ENCODE results near the gene ZNF672.
A peak's percentile ranks its signal among the peaks of the same experiment; 100 is the strongest.

DNA sequence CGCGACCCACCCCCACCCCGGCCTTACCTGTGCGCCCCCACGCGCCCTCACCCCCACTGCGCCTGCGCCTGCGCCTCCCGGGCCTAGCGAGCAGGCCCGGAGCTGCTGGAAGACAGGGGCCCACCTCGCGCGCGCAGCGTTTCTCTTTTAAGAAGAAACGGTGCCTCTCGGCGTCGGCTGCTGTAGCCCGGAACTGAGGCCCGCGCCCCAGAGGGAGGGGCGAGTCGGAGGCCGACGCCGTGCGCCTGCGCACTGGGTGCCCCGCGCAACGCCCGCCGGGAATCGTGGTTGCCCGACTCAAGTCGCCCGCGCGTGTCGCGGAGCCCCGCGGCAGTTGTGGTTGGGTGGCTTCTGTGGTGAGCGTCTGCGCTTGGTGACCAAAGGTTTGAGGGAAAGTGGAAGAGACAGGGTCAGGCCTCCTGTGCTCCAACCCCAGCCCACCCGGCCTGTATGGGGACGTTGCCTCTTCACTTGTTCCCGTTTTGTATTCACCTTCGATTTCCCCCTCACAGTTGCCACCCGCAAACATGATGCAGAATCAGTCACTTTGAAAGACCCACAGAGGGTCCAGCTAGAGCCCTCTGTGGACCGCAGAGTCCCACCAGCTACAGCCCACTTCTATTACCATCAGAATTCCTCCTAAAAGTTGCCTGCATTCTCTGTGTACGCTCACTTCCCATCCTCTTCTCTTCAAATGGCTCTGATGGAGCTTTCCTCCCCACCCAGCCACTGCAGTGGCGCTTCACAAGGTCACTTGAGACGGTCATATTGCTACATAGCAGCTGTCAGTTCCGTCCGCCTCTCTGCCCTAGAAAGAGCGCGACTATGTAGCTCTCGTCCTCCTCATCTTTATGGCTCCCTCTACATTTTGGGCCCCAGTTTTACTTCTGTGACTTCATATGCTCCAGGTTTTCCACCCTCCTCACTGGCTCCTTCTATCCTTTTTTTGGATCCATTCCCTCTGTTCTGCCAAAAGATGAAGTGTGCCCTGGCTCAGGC is 21.2 kb downstream of the ZNF672 start, which contains the start of gene ZNF692:
- TF ChIP-seq, protein P1, sequence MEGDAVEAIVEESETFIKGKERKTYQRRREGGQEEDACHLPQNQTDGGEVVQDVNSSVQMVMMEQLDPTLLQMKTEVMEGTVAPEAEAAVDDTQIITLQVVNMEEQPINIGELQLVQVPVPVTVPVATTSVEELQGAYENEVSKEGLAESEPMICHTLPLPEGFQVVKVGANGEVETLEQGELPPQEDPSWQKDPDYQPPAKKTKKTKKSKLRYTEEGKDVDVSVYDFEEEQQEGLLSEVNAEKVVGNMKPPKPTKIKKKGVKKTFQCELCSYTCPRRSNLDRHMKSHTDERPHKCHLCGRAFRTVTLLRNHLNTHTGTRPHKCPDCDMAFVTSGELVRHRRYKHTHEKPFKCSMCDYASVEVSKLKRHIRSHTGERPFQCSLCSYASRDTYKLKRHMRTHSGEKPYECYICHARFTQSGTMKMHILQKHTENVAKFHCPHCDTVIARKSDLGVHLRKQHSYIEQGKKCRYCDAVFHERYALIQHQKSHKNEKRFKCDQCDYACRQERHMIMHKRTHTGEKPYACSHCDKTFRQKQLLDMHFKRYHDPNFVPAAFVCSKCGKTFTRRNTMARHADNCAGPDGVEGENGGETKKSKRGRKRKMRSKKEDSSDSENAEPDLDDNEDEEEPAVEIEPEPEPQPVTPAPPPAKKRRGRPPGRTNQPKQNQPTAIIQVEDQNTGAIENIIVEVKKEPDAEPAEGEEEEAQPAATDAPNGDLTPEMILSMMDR (IDR thresholded peaks at IDR 0.05; ENCODE audit: low read depth, low read length, poor library complexity, severe bottlenecking) = peak; percentile 3
- TF ChIP-seq EZH2phosphoT487 (IDR thresholded peaks at IDR 0.05; ENCODE audit: borderline replicate concordance, low read length) = no peak
